Measurements from ENCODE around the gene THRA. TPM values are rescaled to one million over a fixed set of nuclear protein-coding genes. Genes with fewer than 3 reads are reported as not detected.
A peak's percentile ranks its signal among the peaks of the same experiment; 100 is the strongest.

Gene THRA
- total and polyA plus RNA-seq, 2 donors (not counting 3 experiments of a cell fraction or from before 2014, with no cell fraction given), result 17.4 to 29.6 TPM

- TF ChIP-seq JUN (IDR thresholded peaks at IDR 0.05; ENCODE audit: borderline replicate concordance, insufficient read depth, insufficient read length, low read depth) (no peak), POLR2AphosphoS5 (IDR thresholded peaks at IDR 0.05; ENCODE audit: insufficient read depth, low read depth, low read length) (no peak), CTCF (IDR thresholded peaks at IDR 0.05; ENCODE audit: extremely low read depth in 1 of 2, insufficient read depth in 1 of 2, low read depth in 1 of 2, low read length in 2 of 2) (peak; percentile 68 to 91), MYC (IDR thresholded peaks at IDR 0.05; ENCODE audit: low read depth, low read length) (no peak), EZH2 (IDR thresholded peaks at IDR 0.05; ENCODE audit: borderline replicate concordance, low read depth, low read length, severe bottlenecking) (no peak), FOS (IDR thresholded peaks at IDR 0.05; ENCODE audit: borderline replicate concordance, insufficient read depth, low read length) (no peak), GATA2 (IDR thresholded peaks at IDR 0.05; ENCODE audit: insufficient read depth, insufficient read length, low read depth, low read length) (no peak)
- Histone ChIP-seq H4K20me1 (replicated peaks; ENCODE audit: control insufficient read depth, extremely low read depth, insufficient read depth, low read length) (no peaks in the 10 kb centered on the region), H3K9ac (replicated peaks; ENCODE audit: extremely low read depth, insufficient read depth, low read length) (no peak overlapping the region), H3K27me3 (ENCODE audit: control insufficient read depth in 2 of 2, insufficient read depth in 2 of 2, low read length in 2 of 2) (no peaks in the 10 kb centered on the region), H3K9me3 (replicated peaks; ENCODE audit: control insufficient read depth, insufficient read depth, low read length) (no peaks in the 10 kb centered on the region), H3K9me1 (replicated peaks; ENCODE audit: control insufficient read depth, extremely low read depth, insufficient read depth, low read length) (no peaks in the 10 kb centered on the region), H3K36me3 (ENCODE audit: control insufficient read depth in 2 of 2, extremely low read depth in 1 of 2, insufficient read depth in 2 of 2, low read length in 2 of 2) (peaks cover 0 to 10% of the 10 kb centered on the region in 2 experiments), H3K4me2 (ENCODE audit: insufficient read depth, low read length) (no peak overlapping the region), H3K4me1 (ENCODE audit: control insufficient read depth, extremely low read depth, insufficient read depth, low read length) (peaks cover 13% of the 10 kb centered on the region), H2AFZ (ENCODE audit: low read depth, low read length) (no peak overlapping the region), H3K79me2 (ENCODE audit: control insufficient read depth, insufficient read depth, low read length) (no peaks in the 10 kb centered on the region), H3K27ac (ENCODE audit: insufficient read depth, low read depth, low read length) (no peak overlapping the region), H3K4me3 (replicated peaks in 1 of 3; ENCODE audit: insufficient read depth in 1 of 3, low read depth in 1 of 3, low read length in 3 of 3) (no peak overlapping the region)
- FAIRE-seq (peak; percentile 81), DNase-seq (ENCODE audit: low read depth, low spot score) (peak; percentile 63)
- dilution Hi-C loops (cut with MboI; ENCODE audit: extremely low pct_ligation_motif_present, low sequenced_read_pairs) (no loop called here), intact Hi-C loops (cut with micrococcal nuclease) (loop anchor here (1.0 kb wide), 2 partner anchors 36 to 62 kb away; no protein-coding TSS in a partner anchor)
- BruUV-seq (replicated peaks), result no TSS peak
- POLR2A ChIA-PET, result no interaction called here
- CTCF ChIA-PET, result interaction anchor here (0.6 to 6.8 kb wide), 29 partner anchors 10 to 1320 kb away, joined by 3 to 62 read pairs (median 9); partner anchors contain the start of genes CSF3, MED24, MSL1 and NR1D1
These were observed 12.6 kb downstream of the THRA start for GRCh38 chr17:40075201-40075941.

All from endothelial cell of umbilical vein (primary cell).